ENCODE results near the gene NEIL3.
A peak's percentile ranks its signal among the peaks of the same experiment; 100 is the strongest.

Gene NEIL3

DNA sequence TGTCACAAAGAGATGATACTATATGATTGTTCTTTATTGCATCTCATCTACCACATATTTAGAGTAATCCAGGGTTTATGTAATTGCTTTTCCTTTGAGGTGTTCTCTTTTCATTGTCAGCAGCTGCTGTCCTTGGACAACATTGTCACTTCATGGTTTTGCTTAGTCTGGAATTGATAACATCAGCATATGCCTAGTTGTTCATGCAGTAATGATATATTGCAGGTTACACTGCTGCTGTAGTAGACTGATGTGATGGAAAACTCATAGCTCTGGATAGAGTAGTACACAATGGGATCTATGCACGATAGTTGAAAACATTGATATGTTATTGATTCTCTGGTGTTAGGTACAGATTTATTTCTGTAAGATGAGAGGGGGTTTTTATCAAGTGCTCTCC is 13.7 kb downstream of the NEIL3 start:
- Histone ChIP-seq H3K4me2 (ENCODE audit: low read length) (no peak overlapping the region; the same call in 1 of the 2 replicates), H3K9ac (ENCODE audit: low read length) (no peak overlapping the region), H3K9me3 (ENCODE audit: low read length) (peaks cover 11% of the 10 kb centered on the region; the same call in 1 of the 2 replicates), H3K9me2 (ENCODE audit: low read depth, low read length) (no peaks in the 10 kb centered on the region), H3K36me3 (ENCODE audit: insufficient read depth, low read length) (peaks cover 97% of the 10 kb centered on the region), H3K79me2 (ENCODE audit: insufficient read depth, low read length) (peaks cover 99% of the 10 kb centered on the region), H4K20me1 (ENCODE audit: insufficient read depth, low read length) (no peaks in the 10 kb centered on the region), H2AFZ (ENCODE audit: low read length) (no peak overlapping the region), H3F3A (ENCODE audit: insufficient read depth, low read length) (no peaks in the 10 kb centered on the region), H3K27me3 (ENCODE audit: insufficient read depth, low read length) (no peaks in the 10 kb centered on the region), H3K4me3 (ENCODE audit: low read depth, low read length, poor library complexity, severe bottlenecking) (no peak overlapping the region), H3K4me1 (ENCODE audit: insufficient read depth, low read length, severe bottlenecking) (peaks cover 46% of the 10 kb centered on the region), H3K27ac (ENCODE audit: low read depth, low read length, poor library complexity, severe bottlenecking) (no peak overlapping the region)
- TF ChIP-seq CTCF (IDR thresholded peaks at IDR 0.05; ENCODE audit: low read length) (no peak), EZH2 (IDR thresholded peaks at IDR 0.05; ENCODE audit: borderline replicate concordance, low read length) (no peak)

GRCh38 chr4:177332119-177332518 is 22.4 kb downstream of the NEIL3 start:
- peaks cover 93% of the 10 kb centered on the region for H3K36me3 ChIP-seq (ENCODE audit: insufficient read depth, low read length)
- H3K79me2 ChIP-seq (ENCODE audit: insufficient read depth, low read length), result peaks cover 87% of the 10 kb centered on the region
- H3K27me3 ChIP-seq (ENCODE audit: insufficient read depth, low read length), result no peaks in the 10 kb centered on the region

GRCh38 chr4:177339477-177340374 is 30.1 kb downstream of the NEIL3 start:
- Histone ChIP-seq H3K36me3 (ENCODE audit: insufficient read depth, low read length) (peaks cover 96% of the 10 kb centered on the region), H3K9me3 (ENCODE audit: low read length) (no peaks in the 10 kb centered on the region), H3K4me3 (ENCODE audit: low read depth, low read length, poor library complexity, severe bottlenecking) (no peak overlapping the region), H3K4me1 (ENCODE audit: insufficient read depth, low read length, severe bottlenecking) (peaks cover 4% of the 10 kb centered on the region), H3K27me3 (ENCODE audit: insufficient read depth, low read length) (no peaks in the 10 kb centered on the region), H3K9me2 (ENCODE audit: low read depth, low read length) (no peaks in the 10 kb centered on the region), H3F3A (ENCODE audit: insufficient read depth, low read length) (no peaks in the 10 kb centered on the region), H3K9ac (ENCODE audit: low read length) (no peak overlapping the region), H3K4me2 (ENCODE audit: low read length) (no peak overlapping the region), H3K27ac (ENCODE audit: low read depth, low read length, poor library complexity, severe bottlenecking) (peak overlapping the region; percentile 34), H4K20me1 (ENCODE audit: insufficient read depth, low read length) (no peaks in the 10 kb centered on the region), H3K79me2 (ENCODE audit: insufficient read depth, low read length) (peaks cover 13% of the 10 kb centered on the region), H2AFZ (ENCODE audit: low read length) (no peak overlapping the region)
- no peak for TF ChIP-seq EZH2 (IDR thresholded peaks at IDR 0.05; ENCODE audit: borderline replicate concordance, low read length)
- peak; percentile 68 for TF ChIP-seq CTCF (IDR thresholded peaks at IDR 0.05; ENCODE audit: low read length)

More at GRCh38 chr4:177332119-177332518, 22.4 kb downstream of the NEIL3 start:
- Histone ChIP-seq H3K4me2 (ENCODE audit: low read length) (no peak overlapping the region), H3K4me3 (ENCODE audit: low read depth, low read length, poor library complexity, severe bottlenecking) (no peak overlapping the region), H3F3A (ENCODE audit: insufficient read depth, low read length) (no peaks in the 10 kb centered on the region), H3K27ac (ENCODE audit: low read depth, low read length, poor library complexity, severe bottlenecking) (no peak overlapping the region), H4K20me1 (ENCODE audit: insufficient read depth, low read length) (no peaks in the 10 kb centered on the region), H3K9me2 (ENCODE audit: low read depth, low read length) (no peaks in the 10 kb centered on the region), H2AFZ (ENCODE audit: low read length) (no peak overlapping the region), H3K4me1 (ENCODE audit: insufficient read depth, low read length, severe bottlenecking) (no peaks in the 10 kb centered on the region), H3K9ac (ENCODE audit: low read length) (no peak overlapping the region), H3K9me3 (ENCODE audit: low read length) (0 out of 2 replicates have a peak, but pooled peaks cover 4% of the 10 kb centered on the region)
- TF ChIP-seq EZH2 (IDR thresholded peaks at IDR 0.05; ENCODE audit: borderline replicate concordance, low read length) (no peak), CTCF (IDR thresholded peaks at IDR 0.05; ENCODE audit: low read length) (no peak)
